ENCODE results near the gene SHPK. TPM values are rescaled to one million over a fixed set of nuclear protein-coding genes. Genes with fewer than 3 reads are reported as not detected.

The SHPK gene
- total and polyA plus RNA-seq, 2 of the 4 experiments (the other 2 are of a cell fraction) = 11.1 to 14.3 TPM

DNA sequence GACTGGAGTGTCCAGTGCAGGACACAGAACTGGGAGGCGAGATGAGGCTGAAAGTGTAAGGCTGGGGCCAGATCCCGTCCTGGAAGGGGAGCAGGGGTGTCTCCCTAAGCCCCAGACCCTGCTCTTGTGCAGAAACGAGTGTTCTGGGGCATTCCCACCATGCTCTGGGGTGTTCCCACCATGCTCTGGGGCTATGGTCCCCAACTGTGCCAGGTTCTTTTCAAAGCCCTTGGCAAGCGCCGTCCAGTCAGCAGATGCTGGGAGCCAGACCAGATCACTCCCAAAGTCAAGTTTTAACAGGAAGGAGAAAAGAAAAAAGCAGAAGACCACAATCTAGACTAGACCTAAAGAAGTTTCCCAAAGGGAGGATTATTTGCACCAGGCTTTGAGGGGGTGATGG lies 29.8 kb upstream of the SHPK start:
- H2BK20ac ChIP-seq (ENCODE audit: low read depth, low read length) = no peak overlapping the region
- H2AFZ ChIP-seq (replicated peaks; ENCODE audit: low read length, poor library complexity) = peak overlapping the region; percentile 37
- intact Hi-C loops (cut with micrococcal nuclease) (loop anchor here (5.0 kb wide), 1 partner anchor 56 kb away; the partner anchor contains the start of gene HASPIN), in situ Hi-C loops (cut with MboI; ENCODE audit: low sequenced_read_pairs) (no loop called here), dilution Hi-C loops (cut with HindIII; ENCODE audit: low sequenced_read_pairs, unreplicated experiment) (no loop called here)
- BruUV-seq (replicated peaks) = TSS peak; percentile 20
- no peak overlapping the region for H3K4ac ChIP-seq (ENCODE audit: low read depth, low read length)
- ChIA-PET POLR2A (ENCODE audit: unreplicated experiment) (no interaction called here), CTCF (no interaction called here)
- TF ChIP-seq BHLHE40 (IDR thresholded peaks at IDR 0.05; ENCODE audit: low read depth, low read length) = no peak
- TF ChIP-seq RAD21 (IDR thresholded peaks at IDR 0.05; ENCODE audit: low read length) = no peak
- no peak for TF ChIP-seq RFX5 (IDR thresholded peaks at IDR 0.05; ENCODE audit: low read depth, low read length)
- no peak for TF ChIP-seq FOS (IDR thresholded peaks at IDR 0.05; ENCODE audit: low read depth, low read length)
- no peak for TF ChIP-seq NFE2L2 (IDR thresholded peaks at IDR 0.05; ENCODE audit: low read depth, low read length)
- TF ChIP-seq MXI1 (IDR thresholded peaks at IDR 0.05; ENCODE audit: borderline replicate concordance, low read depth, low read length) = no peak
- TF ChIP-seq, protein P1, sequence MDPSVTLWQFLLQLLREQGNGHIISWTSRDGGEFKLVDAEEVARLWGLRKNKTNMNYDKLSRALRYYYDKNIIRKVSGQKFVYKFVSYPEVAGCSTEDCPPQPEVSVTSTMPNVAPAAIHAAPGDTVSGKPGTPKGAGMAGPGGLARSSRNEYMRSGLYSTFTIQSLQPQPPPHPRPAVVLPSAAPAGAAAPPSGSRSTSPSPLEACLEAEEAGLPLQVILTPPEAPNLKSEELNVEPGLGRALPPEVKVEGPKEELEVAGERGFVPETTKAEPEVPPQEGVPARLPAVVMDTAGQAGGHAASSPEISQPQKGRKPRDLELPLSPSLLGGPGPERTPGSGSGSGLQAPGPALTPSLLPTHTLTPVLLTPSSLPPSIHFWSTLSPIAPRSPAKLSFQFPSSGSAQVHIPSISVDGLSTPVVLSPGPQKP (IDR thresholded peaks at IDR 0.05; ENCODE audit: borderline replicate concordance, low read depth, low read length) = no peak
- no peak for TF ChIP-seq CEBPB (IDR thresholded peaks at IDR 0.05; ENCODE audit: low read depth, low read length)
- TF ChIP-seq MAFK (IDR thresholded peaks at IDR 0.05; ENCODE audit: low read depth, low read length) = no peak
- TF ChIP-seq, protein P2, sequence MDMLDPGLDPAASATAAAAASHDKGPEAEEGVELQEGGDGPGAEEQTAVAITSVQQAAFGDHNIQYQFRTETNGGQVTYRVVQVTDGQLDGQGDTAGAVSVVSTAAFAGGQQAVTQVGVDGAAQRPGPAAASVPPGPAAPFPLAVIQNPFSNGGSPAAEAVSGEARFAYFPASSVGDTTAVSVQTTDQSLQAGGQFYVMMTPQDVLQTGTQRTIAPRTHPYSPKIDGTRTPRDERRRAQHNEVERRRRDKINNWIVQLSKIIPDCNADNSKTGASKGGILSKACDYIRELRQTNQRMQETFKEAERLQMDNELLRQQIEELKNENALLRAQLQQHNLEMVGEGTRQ (IDR thresholded peaks at IDR 0.05; ENCODE audit: low read depth, low read length) = no peak
- TF ChIP-seq, protein P3, sequence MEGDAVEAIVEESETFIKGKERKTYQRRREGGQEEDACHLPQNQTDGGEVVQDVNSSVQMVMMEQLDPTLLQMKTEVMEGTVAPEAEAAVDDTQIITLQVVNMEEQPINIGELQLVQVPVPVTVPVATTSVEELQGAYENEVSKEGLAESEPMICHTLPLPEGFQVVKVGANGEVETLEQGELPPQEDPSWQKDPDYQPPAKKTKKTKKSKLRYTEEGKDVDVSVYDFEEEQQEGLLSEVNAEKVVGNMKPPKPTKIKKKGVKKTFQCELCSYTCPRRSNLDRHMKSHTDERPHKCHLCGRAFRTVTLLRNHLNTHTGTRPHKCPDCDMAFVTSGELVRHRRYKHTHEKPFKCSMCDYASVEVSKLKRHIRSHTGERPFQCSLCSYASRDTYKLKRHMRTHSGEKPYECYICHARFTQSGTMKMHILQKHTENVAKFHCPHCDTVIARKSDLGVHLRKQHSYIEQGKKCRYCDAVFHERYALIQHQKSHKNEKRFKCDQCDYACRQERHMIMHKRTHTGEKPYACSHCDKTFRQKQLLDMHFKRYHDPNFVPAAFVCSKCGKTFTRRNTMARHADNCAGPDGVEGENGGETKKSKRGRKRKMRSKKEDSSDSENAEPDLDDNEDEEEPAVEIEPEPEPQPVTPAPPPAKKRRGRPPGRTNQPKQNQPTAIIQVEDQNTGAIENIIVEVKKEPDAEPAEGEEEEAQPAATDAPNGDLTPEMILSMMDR (conservative IDR thresholded peaks at IDR 0.05; ENCODE audit: low read depth, low read length) = no peak
- no peak for TF ChIP-seq CHD1 (IDR thresholded peaks at IDR 0.05; ENCODE audit: low read depth, low read length)
- TF ChIP-seq SMC3 (IDR thresholded peaks at IDR 0.05; ENCODE audit: low read depth, low read length) = no peak
- TF ChIP-seq RCOR1 (IDR thresholded peaks at IDR 0.05; ENCODE audit: insufficient replicate concordance, low read length) = no peak
- TF ChIP-seq POLR2A (IDR thresholded peaks at IDR 0.05; ENCODE audit: low read depth, low read length) = no peak
- no peak for TF ChIP-seq MAZ (IDR thresholded peaks at IDR 0.05; ENCODE audit: borderline replicate concordance, low read depth, low read length)
- H3K4me2 ChIP-seq (ENCODE audit: low read depth, low read length) = no peak overlapping the region; the same call in 1 of the 2 replicates
- no CpG with 5 or more reads among the region's 5 CpGs for WGBS, 2 experiments (ENCODE audit: extremely low coverage in 2 of 2, insufficient read length in 1 of 2)
- DNase-seq (no peak), ATAC-seq (ENCODE audit: low read depth) (no peak)
- H3K79me1 ChIP-seq (ENCODE audit: low read depth in 1 of 2, low read length in 2 of 2) = peaks cover 6 to 63% of the 10 kb centered on the region in 2 experiments; a peak in 3 of 4 replicates
- H2BK120ac ChIP-seq (ENCODE audit: low read depth, low read length) = no peak overlapping the region
- H3K27ac ChIP-seq (ENCODE audit: insufficient read depth, low read length) = no peak overlapping the region
- no peak overlapping the region for H4K5ac ChIP-seq (ENCODE audit: low read depth, low read length)
- no peaks in the 10 kb centered on the region for H3K27me3 ChIP-seq (ENCODE audit: control insufficient read depth, insufficient read depth, low read length)
- H3K14ac ChIP-seq (replicated peaks; ENCODE audit: low read depth, low read length) = no peak overlapping the region; the same call in 1 of the 2 replicates
- H3K18ac ChIP-seq (ENCODE audit: low read depth, low read length) = no peak overlapping the region
- H3K36me3 ChIP-seq (ENCODE audit: control insufficient read depth, insufficient read depth, low read length) = peaks cover 42% of the 10 kb centered on the region
- no peak overlapping the region for H3K9ac ChIP-seq (ENCODE audit: low read depth, low read length)
- H4K8ac ChIP-seq (ENCODE audit: low read depth in 2 of 2, low read length in 2 of 2) = peak overlapping the region in 1 of 2 experiments; percentile 33; a peak in 1 of 4 replicates
- H3K9me3 ChIP-seq (ENCODE audit: control insufficient read depth, insufficient read depth, low read length) = no peaks in the 10 kb centered on the region
- peaks cover 13% of the 10 kb centered on the region for H3K9me1 ChIP-seq (ENCODE audit: insufficient read depth, low read length)
- peak overlapping the region; percentile 40; the same call in 1 of the 2 replicates for H3K23ac ChIP-seq (ENCODE audit: low read depth, low read length)
- no peak overlapping the region for H2BK15ac ChIP-seq (ENCODE audit: low read depth, low read length)
- H2AK5ac ChIP-seq (ENCODE audit: low read depth, low read length) = no peak overlapping the region; the same call in 1 of the 2 replicates
- H4K91ac ChIP-seq (ENCODE audit: insufficient read depth, low read depth, low read length) = no peak overlapping the region
- H3K56ac ChIP-seq (ENCODE audit: extremely low read depth, insufficient read depth, low read length) = no peak overlapping the region
- H2AK9ac ChIP-seq (replicated peaks; ENCODE audit: low read depth, low read length, poor library complexity) = peak overlapping the region; percentile 44
- no peak overlapping the region for H3K4me3 ChIP-seq (ENCODE audit: insufficient read depth, low read depth, low read length)
- no peak overlapping the region for H2BK5ac ChIP-seq (ENCODE audit: low read depth, low read length, poor library complexity, severe bottlenecking)
- H4K20me1 ChIP-seq (ENCODE audit: insufficient read depth, low read length) = peaks cover 56% of the 10 kb centered on the region
- H3K4me1 ChIP-seq (ENCODE audit: control insufficient read depth, insufficient read depth, low read length) = peaks cover 10% of the 10 kb centered on the region
